ENCODE data around the gene DFFA.
"Not testable (repeated sequence)": the region's sequence is repeated elsewhere in the genome, so short reads cannot be mapped to it uniquely, and the experiment has no call there.

Gene DFFA

DNA sequence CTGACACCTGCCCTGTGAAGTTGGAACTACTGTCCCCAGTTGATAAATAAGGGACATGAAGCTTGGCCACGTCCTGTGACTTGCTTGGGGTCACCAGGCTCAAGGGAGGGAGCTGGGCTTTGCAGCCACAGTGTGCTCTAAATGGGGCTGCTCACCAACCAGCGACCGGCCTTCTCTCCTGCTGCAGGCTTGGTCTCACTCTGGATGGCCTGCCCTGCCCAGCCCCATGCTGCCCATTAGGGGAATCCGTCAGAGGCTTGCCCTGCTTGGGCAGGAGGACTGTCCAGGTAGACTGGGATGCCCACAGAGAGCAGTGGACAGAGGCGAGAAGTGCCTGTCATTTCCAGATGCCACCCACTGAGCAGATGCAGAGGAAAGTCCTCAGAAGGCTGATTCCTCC, 43.3 kb downstream of the DFFA start:
- in situ Hi-C loops (cut with MboI; ENCODE audit: low sequenced_read_pairs, unreplicated experiment) = no loop called here
- DNase-seq (ENCODE audit: low spot score) = no peak
- TF ChIP-seq, protein P1, sequence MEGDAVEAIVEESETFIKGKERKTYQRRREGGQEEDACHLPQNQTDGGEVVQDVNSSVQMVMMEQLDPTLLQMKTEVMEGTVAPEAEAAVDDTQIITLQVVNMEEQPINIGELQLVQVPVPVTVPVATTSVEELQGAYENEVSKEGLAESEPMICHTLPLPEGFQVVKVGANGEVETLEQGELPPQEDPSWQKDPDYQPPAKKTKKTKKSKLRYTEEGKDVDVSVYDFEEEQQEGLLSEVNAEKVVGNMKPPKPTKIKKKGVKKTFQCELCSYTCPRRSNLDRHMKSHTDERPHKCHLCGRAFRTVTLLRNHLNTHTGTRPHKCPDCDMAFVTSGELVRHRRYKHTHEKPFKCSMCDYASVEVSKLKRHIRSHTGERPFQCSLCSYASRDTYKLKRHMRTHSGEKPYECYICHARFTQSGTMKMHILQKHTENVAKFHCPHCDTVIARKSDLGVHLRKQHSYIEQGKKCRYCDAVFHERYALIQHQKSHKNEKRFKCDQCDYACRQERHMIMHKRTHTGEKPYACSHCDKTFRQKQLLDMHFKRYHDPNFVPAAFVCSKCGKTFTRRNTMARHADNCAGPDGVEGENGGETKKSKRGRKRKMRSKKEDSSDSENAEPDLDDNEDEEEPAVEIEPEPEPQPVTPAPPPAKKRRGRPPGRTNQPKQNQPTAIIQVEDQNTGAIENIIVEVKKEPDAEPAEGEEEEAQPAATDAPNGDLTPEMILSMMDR (IDR thresholded peaks at IDR 0.05; ENCODE audit: borderline replicate concordance, control extremely low read depth, extremely low read depth, insufficient read depth, missing control alignments) = no peak

DNA sequence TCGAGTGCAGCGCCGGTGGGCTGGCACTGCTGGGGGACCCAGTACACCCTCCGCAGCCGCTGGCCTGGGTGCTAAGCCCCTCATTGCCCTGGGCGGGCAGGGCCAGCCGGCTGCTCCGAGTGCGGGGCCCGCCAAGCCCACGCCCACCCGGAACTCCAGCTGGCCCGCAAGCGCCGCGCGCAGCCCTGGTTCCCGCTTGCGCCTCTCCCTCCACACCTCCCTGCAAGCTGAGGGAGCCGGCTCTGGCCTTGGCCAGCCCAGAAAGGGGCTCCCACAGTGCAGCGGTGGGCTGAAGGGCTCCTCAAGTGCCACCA, 45.8 kb downstream of the DFFA start:
- DNase-seq (ENCODE audit: low spot score); in situ Hi-C loops (cut with MboI; ENCODE audit: low sequenced_read_pairs, unreplicated experiment): not testable (repeated sequence)

DNA sequence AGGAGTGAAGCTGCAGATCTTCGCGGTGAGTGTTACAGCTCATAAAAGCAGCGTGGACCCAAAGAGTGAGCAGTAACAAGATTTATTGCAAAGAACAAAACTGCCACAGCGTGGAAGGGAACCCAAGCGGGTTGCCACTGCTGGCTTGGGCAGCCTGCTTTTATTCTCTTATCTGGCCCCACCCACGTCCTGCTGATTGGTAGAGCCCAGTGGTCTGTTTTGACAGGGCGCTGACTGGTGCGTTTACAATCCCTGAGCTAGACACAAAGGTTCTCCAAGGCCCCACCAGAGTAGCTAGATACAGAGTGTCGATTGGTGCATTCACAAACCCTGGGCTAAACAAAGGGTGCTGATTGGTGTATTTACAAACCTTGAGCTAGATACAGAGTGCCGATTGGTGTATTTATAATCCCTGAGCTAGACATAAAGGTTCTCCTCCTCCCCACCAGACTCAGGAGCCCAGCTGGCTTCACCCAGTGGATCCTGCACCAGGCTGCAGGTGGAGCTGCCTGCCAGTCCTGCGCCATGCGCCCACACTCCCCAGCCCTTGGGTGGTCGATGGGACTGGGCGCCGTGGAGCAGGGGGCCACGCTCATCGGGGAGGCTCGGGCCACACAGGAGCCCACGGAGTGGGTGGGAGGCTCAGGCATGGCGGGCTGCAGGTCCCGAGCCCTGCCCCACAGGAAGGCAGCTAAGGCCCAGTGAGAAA, 46.3 kb downstream of the DFFA start:
- in situ Hi-C loops (cut with MboI; ENCODE audit: low sequenced_read_pairs, unreplicated experiment); DNase-seq (ENCODE audit: low spot score): not testable (repeated sequence)

DNA sequence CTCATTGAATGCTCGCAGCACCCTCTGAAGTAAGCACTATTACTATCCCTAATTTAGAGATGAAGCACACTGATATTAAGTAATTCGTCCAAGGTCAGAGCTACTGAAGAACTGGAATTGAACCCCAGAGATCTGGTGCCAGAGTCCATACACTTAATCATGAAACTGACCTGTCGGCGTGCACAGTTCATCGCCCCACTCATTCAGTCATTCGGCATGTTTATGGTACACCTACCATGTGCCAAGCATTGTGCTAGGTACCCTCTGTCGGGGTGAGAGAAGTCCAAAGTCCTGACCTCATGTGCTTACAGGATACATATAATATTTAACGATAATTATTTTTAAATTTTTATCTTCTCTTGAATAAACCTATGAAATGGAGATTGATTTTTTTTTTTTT, 47.7 kb downstream of the DFFA start:
- in situ Hi-C loops (cut with MboI; ENCODE audit: low sequenced_read_pairs, unreplicated experiment) = no loop called here
- TF ChIP-seq, protein P1 (IDR thresholded peaks at IDR 0.05; ENCODE audit: borderline replicate concordance, control extremely low read depth, extremely low read depth, insufficient read depth, missing control alignments) = no peak
- DNase-seq (ENCODE audit: low spot score) = no peak

DNA sequence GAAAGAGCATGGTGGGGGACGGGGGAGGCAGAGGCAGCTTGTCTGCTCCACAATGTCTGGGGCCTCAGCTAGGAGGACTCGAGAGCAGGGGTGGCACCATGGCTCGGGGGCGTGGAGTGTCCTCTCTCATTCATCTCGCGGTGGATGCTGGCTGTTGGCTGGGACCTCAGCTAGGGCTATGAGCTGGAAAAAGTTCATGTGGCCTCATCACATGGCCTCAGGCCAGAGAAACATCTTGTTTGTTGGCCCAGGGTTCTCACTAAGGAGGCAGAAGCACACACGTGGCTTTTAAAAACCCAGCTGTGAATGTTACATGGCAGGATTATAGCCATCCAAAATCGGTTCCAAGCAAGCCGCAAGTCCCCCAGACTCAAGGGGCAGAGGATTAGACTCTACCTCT, 48.3 kb downstream of the DFFA start:
- TF ChIP-seq, protein P1 (IDR thresholded peaks at IDR 0.05; ENCODE audit: borderline replicate concordance, control extremely low read depth, extremely low read depth, insufficient read depth, missing control alignments) = no peak
- no peak for DNase-seq (ENCODE audit: low spot score)
- in situ Hi-C loops (cut with MboI; ENCODE audit: low sequenced_read_pairs, unreplicated experiment) = no loop called here

DNA sequence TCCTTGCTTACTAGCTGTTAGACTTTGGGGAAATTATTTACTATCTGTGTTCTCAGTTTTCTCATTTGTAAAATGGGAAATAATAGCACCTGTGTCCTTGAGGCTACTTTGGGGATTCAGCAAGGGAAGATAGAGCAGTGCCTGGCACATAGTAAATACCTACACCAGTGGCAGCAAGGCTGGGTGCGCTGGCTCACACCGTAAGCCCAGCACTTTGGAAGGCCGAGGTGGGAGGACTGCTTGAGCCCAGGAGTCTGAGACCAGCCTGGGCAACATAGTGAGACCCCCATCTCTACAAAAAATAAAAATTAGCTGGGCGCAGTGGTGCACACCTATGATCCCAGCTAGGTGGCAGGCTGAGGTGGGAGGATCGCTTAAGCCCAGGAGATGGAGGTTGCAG, 50.7 kb downstream of the DFFA start:
- DNase-seq (ENCODE audit: low spot score) = no peak
- TF ChIP-seq, protein P1 (IDR thresholded peaks at IDR 0.05; ENCODE audit: borderline replicate concordance, control extremely low read depth, extremely low read depth, insufficient read depth, missing control alignments) = no peak
- in situ Hi-C loops (cut with MboI; ENCODE audit: low sequenced_read_pairs, unreplicated experiment) = no loop called here

DNA sequence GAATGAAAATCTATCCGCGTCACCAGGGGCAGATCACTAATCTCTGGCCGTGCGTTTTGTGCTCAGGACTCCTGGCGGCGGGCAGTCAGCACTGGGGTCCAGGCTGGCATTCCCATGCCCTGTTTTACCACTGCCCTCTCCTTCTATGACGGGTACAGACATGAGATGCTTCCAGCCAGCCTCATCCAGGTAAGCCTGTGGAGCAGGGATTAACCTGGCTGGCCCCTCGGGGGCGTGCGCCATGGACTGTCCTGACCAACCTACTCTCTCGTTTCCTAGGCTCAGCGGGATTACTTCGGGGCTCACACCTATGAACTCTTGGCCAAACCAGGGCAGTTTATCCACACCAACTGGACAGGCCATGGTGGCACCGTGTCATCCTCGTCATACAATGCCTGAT, 53.0 kb downstream of the DFFA start:
- DNase-seq (ENCODE audit: low spot score) = no peak
- in situ Hi-C loops (cut with MboI; ENCODE audit: low sequenced_read_pairs, unreplicated experiment) = no loop called here
- TF ChIP-seq, protein P1 (IDR thresholded peaks at IDR 0.05; ENCODE audit: borderline replicate concordance, control extremely low read depth, extremely low read depth, insufficient read depth, missing control alignments) = no peak

DNA sequence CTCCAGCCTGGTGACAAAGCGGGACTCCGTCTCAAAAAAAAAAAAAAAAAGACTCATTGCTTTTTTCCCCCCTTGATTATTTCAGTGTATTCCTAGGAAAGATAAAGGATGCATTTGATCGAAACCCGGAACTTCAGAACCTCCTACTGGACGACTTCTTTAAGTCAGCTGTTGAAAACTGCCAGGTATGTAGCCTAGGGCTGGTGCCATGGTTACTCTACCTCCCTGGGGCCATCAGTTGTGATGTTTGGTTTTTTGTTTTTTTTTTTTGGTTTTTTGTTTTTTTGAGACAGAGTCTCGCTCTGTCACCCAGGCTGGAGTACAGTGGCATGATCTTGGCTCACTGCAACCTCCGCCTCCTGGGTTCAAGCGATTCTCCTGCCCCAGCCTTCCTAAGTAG, 53.6 kb downstream of the DFFA start:
- in situ Hi-C loops (cut with MboI; ENCODE audit: low sequenced_read_pairs, unreplicated experiment); DNase-seq (ENCODE audit: low spot score): not testable (repeated sequence)

DNA sequence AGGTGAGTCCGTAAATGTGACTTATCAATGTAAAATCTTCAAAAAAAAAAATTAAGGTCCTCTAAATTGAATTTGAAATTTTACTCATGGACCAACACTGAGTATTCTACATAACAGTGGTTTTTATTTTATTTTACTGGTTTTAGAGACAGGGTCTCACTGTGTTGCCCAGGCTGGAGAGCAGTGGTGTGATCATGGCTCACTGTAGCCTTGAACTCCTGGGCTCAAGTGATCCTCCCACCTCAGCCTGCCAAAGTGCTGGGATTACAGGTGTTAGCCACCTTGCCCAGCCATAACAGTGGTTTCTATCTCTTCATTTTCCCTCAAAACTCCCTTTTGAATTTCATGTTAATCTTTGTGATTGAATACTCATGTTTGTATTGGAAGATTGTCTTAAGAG, 56.4 kb downstream of the DFFA start:
- in situ Hi-C loops (cut with MboI; ENCODE audit: low sequenced_read_pairs, unreplicated experiment); DNase-seq (ENCODE audit: low spot score): not testable (repeated sequence)
